ENCODE data around the gene SLC35E1. TPM values are rescaled to one million over a fixed set of nuclear protein-coding genes. Genes with fewer than 3 reads are reported as not detected.
A peak's percentile ranks its signal among the peaks of the same experiment; 100 is the strongest.

Gene SLC35E1
- total RNA-seq, 1 experiment from 2014 or later, result 61.0 TPM

- CTCF ChIA-PET, result no interaction called here
- peaks cover 22% of the 10 kb centered on the region for H3K4me1 ChIP-seq (replicated peaks; ENCODE audit: insufficient read depth)
- no peaks in the 10 kb centered on the region for H3K9me2 ChIP-seq (ENCODE audit: insufficient read depth)
- peaks cover 100% of the 10 kb centered on the region for H3K79me2 ChIP-seq (ENCODE audit: low read depth)
- no peaks in the 10 kb centered on the region for H3K9me3 ChIP-seq (ENCODE audit: insufficient read depth, low read depth)
- H3F3A ChIP-seq (ENCODE audit: insufficient read depth, low read depth), result peaks cover 7% of the 10 kb centered on the region; the same call in 1 of the 2 replicates
- intact Hi-C loops (cut with micrococcal nuclease; ENCODE audit: unreplicated experiment), result no loop called here
- DNase-seq, result no peak
- H2AFZ ChIP-seq, result no peak overlapping the region
- no peaks in the 10 kb centered on the region for H3K36me3 ChIP-seq (ENCODE audit: low read depth)
- peaks cover 100% of the 10 kb centered on the region for H4K20me1 ChIP-seq (ENCODE audit: insufficient read depth)
- no peaks in the 10 kb centered on the region for H3K27me3 ChIP-seq (ENCODE audit: insufficient read depth, low read depth)
- no TSS peak for BruUV-seq (replicated peaks)
- H3K4me2 ChIP-seq, result no peak overlapping the region
- TF ChIP-seq EZH2 (IDR thresholded peaks at IDR 0.05; ENCODE audit: low read depth), result no peak
- no peak for TF ChIP-seq CTCF (conservative IDR thresholded peaks at IDR 0.05)
- POLR2A ChIA-PET (ENCODE audit: unreplicated experiment), result interaction anchor here (0.6 kb wide), 1 partner anchor 12 kb away, joined by 4 read pairs; the partner anchor contains the start of gene MED26
- no peak overlapping the region for H3K27ac ChIP-seq
- H3K4me3 ChIP-seq, result no peak overlapping the region
These were observed 43.6 kb upstream of the SLC35E1 start for GRCh38 chr19:16615808-16616207.

- Histone ChIP-seq H3K27me3 (ENCODE audit: insufficient read depth, low read depth) (no peaks in the 10 kb centered on the region), H3K4me2 (peak overlapping the region; percentile 2; the same call in 1 of the 2 replicates), H3K4me1 (replicated peaks; ENCODE audit: insufficient read depth) (peaks cover 18% of the 10 kb centered on the region), H4K20me1 (ENCODE audit: insufficient read depth) (peaks cover 100% of the 10 kb centered on the region), H2AFZ (no peak overlapping the region), H3K9me3 (ENCODE audit: insufficient read depth, low read depth) (no peaks in the 10 kb centered on the region), H3K9me2 (ENCODE audit: insufficient read depth) (no peaks in the 10 kb centered on the region), H3K27ac (no peak overlapping the region), H3F3A (ENCODE audit: insufficient read depth, low read depth) (peaks cover 8% of the 10 kb centered on the region; the same call in 1 of the 2 replicates), H3K36me3 (ENCODE audit: low read depth) (no peaks in the 10 kb centered on the region), H3K4me3 (no peak overlapping the region), H3K79me2 (ENCODE audit: low read depth) (peaks cover 100% of the 10 kb centered on the region)
- TF ChIP-seq CTCF (conservative IDR thresholded peaks at IDR 0.05) (no peak), EZH2 (IDR thresholded peaks at IDR 0.05; ENCODE audit: low read depth) (no peak)
- BruUV-seq (replicated peaks), result no TSS peak
- POLR2A ChIA-PET (ENCODE audit: unreplicated experiment), result no interaction called here
- peak in 1 of 2 experiments; percentile 64 for DNase-seq
- intact Hi-C loops (cut with micrococcal nuclease; ENCODE audit: unreplicated experiment), result no loop called here
- CTCF ChIA-PET, result interaction anchor here (0.6 kb wide), 1 partner anchor 110 kb away, joined by 3 read pairs; no protein-coding TSS in a partner anchor
These were observed 42.7 kb upstream of the SLC35E1 start for GRCh38 chr19:16614941-16615340.

GRCh38 chr19:16613841-16614240 lies 41.6 kb upstream of the SLC35E1 start:
- H3K4me3 ChIP-seq, result no peak overlapping the region
- H3K79me2 ChIP-seq (ENCODE audit: low read depth), result peaks cover 100% of the 10 kb centered on the region
- peaks cover 100% of the 10 kb centered on the region for H4K20me1 ChIP-seq (ENCODE audit: insufficient read depth)
- H3K4me2 ChIP-seq, result no peak overlapping the region
- BruUV-seq (replicated peaks), result no TSS peak
- DNase-seq, result no peak
- H3K27ac ChIP-seq, result no peak overlapping the region
- H2AFZ ChIP-seq, result no peak overlapping the region
- no peaks in the 10 kb centered on the region for H3K27me3 ChIP-seq (ENCODE audit: insufficient read depth, low read depth)
- no peak for TF ChIP-seq EZH2 (IDR thresholded peaks at IDR 0.05; ENCODE audit: low read depth)
- TF ChIP-seq CTCF (conservative IDR thresholded peaks at IDR 0.05), result no peak
- ChIA-PET CTCF (interaction anchor here (0.6 kb wide), 1 partner anchor 13 kb away, joined by 3 read pairs; no protein-coding TSS in a partner anchor), POLR2A (ENCODE audit: unreplicated experiment) (no interaction called here)
- intact Hi-C loops (cut with micrococcal nuclease; ENCODE audit: unreplicated experiment), result no loop called here
- no peaks in the 10 kb centered on the region for H3K9me3 ChIP-seq (ENCODE audit: insufficient read depth, low read depth)
- H3K9me2 ChIP-seq (ENCODE audit: insufficient read depth), result no peaks in the 10 kb centered on the region
- H3K4me1 ChIP-seq (replicated peaks; ENCODE audit: insufficient read depth), result peaks cover 18% of the 10 kb centered on the region
- peaks cover 17% of the 10 kb centered on the region for H3F3A ChIP-seq (ENCODE audit: insufficient read depth, low read depth)
- no peaks in the 10 kb centered on the region for H3K36me3 ChIP-seq (ENCODE audit: low read depth)
